NCI-H748 (cell line): ENCODE results near the gene DHRS7C.
A peak's percentile ranks its signal among the peaks of the same experiment; 100 is the strongest.
"Not testable (repeated sequence)": the region's sequence is repeated elsewhere in the genome, so short reads cannot be mapped to it uniquely, and the experiment has no call there.

Experiments used
- DNase-seq: peaks from one replicate; lab custom pipeline; 2025; ENCODE audit not compliant: unreplicated experiment; lab: John Stamatoyannopoulos, UW

DHRS7C gene

DNA sequence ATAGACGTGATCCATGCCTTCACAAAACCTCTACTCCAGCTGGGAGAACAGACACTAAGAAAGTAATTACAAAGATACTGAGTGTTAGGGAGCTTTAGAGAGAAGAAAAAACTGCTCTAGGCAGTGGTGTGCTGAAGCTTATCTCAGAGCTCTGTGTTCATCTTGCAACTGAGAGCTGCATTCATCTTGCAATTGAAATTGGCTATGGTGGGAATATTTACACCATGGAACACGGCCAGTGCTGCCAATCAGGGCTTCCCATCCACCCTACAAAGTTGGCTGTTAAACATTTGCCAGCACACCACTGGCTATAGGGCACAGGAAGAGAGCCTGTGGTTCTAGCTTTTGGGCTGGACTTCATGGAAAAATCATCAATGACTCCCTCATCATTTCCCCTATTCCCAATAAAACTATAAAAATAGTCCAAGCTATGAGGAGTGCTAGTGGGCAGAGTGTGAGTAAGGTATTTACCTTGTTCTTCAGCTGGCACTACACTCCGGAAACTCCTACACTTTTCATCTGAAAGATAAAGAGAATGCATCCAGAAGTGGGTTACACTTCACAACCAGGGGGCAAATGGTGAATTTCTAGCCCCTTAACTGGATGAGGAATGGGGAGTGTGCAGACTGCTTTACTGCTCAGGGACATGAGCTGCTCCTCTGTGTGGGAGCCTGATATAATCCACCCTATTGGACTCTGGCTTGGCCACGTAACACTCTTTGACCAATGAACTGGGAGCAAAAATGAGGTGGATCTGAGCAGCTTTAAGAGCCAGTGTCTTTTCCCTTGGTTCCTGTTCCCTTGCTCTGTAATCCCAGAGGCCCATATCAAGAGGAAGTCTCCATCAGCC, 18.9 kb upstream of the DHRS7C start:
- no peak for DNase-seq

DNA sequence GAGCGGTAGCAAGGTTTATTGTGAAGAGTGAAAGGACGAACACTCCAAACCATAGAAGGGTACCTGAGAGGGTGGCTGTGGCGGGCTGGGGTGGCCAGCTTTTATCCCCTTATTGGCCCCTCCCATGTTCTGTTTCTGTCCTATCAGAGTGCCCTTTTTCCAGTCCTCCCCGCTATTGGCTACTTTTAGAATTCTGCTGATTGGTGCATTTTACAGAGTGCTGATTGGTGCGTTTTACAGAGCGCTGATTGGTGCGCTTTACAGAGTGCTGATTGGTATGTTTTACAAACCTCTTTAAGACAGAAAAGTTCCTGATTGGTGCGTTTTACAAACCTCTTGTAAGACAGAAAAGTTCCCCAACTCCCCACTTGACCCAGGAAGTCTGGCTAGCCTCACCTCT, 18.0 kb upstream of the DHRS7C start:
- no peak for DNase-seq

DNA sequence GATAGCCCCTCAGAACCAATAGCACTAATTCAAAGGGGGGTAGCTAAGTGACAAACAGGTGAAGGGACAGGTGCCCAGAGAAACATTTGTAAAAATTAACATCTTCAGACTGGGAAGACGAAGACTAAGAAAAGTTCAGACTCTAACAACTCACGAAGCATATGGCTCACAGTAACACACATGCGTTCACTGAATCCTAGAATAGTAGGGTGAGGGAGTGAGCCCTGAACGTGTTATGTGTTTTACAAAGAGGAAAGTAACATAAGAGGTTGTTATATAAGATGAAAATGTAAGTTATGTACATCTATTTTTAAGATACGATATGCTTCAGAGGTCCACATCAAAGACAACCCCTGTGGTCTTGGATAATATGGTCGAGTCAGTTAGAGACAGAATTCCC, 15.3 kb upstream of the DHRS7C start:
- no peak for DNase-seq

DNA sequence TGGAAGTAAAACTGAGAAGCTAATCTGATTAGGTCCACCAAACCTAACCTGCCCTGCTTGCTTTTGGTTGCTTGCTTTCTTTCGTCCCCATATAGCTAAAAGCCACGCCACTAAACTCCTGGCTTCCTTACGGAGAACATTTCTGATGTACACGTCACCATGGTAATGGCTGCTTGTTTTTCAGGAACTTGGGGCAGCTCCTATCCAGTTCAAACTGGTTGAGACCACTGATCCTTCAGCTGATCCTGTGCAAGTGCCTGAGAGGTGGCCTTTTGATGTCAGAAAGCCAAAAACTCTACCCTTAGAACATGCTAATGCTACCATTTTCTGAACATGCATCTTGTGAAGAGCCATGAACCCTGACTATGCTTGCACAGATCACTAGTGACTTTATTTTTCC, 14.4 kb upstream of the DHRS7C start:
- no peak for DNase-seq

DNA sequence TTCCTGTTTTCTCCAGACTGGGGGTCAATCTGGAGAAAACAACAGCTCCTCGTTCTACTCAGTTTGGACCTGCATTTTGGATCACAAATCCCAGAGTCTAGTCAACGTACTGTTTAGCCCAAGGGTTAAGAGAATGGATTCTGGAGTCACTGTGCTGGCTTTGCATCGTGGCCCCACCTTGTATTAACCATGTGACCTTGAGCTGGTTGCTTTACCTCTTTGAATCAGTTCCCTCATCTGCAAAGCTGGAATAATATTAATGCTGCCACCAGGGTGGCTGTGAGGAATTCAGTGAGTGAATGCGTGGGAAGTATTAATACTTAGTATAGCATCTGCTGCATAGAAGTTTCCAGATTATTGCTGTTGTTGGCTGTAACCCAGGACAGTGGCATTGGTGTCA, 11.3 kb upstream of the DHRS7C start:
- no peak for DNase-seq

DNA sequence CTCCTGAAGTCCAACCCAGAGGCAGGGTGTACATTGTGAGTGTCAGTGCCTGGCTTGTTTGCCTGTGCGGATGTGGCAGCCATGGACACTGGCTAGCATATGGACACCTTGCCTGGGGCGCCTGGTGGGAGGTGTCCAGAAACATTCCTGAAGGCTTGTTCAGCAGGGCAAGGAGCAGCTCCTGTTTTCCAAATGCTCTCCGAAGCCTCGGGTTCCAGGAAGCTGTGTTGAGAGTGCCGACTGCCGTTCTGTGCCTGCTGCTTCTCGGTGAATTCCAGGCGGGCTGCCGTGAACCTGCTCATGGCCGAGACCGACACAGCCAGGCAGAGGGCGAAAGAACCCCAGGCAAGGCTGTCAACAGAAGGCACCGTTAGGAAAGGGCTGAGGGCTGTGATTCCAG, 10.9 kb upstream of the DHRS7C start:
- no peak for DNase-seq

DNA sequence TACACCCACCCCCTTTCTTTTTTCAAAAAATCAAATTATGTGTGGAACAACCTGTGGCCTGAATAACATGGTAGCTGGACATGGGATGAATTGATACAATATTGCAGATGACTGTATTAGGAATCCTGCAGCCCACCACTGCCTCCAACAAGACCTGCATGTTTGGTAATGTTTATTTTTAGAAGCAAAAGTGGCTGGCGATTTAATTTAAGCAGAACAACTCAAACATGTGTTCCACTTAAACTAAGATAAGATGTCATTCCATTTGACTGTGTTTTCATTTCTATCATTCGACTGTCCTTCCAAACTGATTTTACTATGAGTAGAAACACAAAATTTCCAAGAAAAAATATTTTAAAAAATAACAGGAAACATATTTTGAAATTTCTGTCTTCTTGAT, 10.1 kb upstream of the DHRS7C start:
- no peak for DNase-seq

DNA sequence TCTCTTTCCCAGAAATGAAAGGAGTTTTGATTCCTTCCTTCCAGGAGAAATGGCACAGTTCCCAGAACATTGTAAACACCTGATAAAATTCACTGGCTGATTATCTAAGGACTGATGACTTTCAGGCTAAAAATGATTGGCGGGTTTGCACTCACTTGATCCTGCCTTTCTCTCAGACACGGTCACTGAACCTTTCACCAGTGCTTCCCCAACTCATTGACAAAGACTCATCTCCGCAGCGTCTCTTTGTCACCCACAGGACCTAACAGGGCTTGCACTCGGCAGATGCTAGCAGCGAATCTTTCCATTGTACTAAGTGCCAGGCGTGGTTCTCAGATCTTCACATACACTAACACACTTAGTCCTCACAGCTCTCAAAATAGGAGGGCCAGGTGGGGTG, 7.3 kb upstream of the DHRS7C start:
- DNase-seq = peak; percentile 76

DNA sequence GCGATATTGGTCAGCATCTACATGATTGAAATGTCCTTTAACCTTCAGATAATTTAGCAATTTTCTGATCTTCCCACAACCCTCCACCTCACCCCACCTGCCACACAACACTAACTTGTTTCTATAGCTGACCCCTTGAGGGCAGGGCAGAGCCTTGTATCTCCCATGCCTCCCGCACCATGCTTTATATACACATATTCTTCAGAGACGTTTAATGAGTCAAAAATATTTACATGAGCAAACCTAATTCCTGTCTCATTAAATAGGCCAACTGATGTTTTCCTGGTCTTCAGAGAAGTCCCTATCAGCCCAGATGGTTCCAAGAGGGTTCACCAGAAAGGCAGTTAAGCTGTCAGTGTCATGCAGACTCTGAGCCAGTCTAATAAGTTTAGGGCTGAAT, 6.6 kb upstream of the DHRS7C start:
- DNase-seq = no peak

DNA sequence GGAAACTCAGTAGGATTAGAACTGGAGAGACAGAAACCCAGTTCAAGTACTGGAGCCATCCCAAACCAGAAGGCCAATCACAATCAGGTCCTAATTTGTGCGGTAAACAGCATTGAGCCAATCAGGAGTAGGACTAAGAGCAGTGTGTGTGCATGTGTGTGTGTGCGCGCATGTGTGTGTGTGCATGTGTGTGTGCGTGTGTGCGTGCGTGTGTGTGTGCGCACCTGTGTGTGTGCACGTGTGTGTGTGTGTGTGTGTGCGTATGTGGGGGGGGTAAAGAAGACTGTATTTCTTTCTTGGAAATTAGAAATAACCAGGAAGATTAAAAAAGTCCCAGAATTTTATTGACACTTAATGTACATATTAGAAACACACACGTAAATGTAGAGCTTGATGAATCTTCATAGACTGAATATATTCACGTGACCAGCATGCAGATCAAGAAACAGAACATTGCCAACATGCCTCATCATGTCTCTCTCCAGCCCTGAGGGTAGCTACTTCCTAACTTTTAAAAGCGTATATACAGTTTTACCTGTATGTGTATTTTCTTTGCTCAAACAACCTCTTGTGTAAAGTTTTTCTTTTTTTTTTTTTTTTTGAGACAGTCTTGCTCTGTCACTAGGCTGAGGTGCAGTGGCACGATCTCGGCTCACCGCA, 919 bp upstream of the DHRS7C start:
- no peak for DNase-seq

DNA sequence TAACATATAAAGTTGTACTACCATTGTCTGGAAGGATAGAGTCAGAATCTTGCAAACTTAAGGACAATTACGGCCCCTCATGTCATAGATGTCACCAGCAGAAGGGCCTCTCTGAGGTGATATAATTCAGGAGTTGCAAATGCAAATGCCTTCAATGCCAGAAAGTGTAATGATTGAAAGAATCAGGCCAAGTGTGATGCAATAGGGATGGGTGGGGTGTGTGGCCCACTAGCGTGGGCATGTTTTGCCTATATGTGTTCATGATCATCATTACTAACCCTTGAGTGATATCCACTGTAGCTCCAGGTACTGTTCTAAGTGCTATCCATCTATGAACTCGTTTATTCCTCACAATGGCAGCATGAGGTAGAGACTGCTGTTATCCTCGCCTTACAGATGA, 1.1 kb downstream of the DHRS7C start:
- DNase-seq = no peak

DNA sequence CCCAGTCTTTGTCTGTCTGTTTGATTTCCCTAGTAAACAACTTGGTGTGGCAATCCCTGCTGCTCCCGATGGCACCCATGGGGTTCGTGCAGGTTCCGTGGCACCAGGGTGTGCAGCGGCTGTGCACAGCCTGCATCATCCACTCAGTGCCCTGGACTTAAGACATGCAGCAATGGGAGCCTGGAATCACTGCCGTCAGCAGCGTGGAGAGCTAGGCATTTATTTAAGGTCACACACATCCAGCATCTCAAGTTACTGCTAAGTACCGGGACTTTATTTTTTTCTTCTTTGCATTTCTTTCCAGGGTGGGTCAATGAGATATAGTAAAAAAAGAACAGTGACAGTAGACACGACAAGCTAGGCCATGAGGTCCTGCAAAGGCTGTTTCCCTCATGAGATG, 2.8 kb downstream of the DHRS7C start:
- no peak for DNase-seq

DNA sequence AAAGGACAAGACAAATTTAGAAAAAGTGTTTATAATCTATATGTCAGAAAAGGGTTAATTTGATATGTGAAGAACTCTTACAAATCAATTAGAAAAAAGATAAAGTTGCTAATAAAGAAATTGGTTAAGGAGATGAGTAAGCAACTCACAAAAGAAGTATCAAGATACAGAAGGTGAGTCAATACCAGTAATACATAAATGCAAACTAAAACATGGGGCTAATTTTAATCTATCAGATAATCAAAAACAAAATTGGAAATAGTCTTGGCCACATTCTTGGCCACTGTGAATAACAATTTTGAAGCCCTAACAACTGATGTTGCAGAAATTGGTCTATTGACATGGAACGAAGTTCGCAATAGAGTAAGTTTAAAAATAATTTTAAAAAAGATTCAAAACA, 6.8 kb downstream of the DHRS7C start:
- DNase-seq = no peak

DNA sequence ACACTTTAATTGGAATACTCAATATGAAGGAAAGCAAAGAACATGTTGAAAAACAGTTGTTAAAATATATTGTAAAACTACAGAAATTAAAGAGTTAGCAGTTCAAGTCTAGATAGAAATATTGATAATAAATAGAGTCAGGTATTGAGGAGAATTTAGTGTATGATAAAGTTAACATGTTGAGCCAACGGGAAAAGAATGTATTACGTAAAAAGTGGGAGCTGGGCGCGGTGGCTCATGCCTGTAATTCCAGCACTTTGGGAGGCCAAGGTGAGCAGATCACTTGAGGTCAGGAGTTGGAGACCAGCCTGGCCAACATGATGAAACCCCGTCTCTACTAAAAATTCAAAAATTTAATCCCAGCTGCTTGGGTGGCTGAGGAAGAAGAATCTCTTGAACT, 7.9 kb downstream of the DHRS7C start:
- not testable (repeated sequence) for DNase-seq

DNA sequence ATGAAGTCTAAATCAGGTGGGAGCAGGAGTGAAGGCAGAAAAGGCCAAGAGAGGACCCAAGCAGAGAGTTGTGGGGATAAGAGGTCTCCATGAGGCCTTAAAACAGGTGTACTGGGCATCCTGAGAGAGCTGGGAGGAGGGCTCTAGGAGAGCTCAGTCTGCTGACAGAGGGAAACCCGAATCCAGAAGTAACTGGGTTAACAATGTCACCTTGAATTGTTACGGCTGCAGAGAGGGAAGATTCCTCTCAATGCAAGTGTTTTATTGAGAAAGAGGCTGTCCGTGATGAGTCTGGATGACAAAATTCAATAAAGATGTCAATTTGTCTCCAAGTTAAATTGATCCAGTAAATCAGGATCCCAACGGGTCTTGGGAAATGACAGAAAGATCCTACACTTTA, 8.3 kb downstream of the DHRS7C start:
- no peak for DNase-seq

DNA sequence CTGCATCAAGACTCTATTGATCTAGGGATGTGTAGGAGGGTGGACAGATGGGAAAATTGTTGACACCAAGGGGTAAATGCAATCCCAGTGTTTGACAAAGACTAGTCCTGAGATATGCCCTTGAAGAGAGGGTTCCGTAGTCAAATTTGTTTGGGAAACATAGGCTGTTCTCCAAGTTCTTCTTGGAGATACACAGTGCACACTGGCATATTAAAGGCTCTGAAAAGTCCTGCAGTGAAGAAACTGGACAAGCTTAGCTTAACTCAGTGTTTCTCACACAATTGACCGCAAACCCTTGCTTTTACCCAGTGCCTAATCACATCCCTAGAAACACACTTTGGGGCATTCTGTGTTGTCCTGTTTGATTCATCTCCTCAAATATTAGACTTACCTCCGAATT, 10.8 kb downstream of the DHRS7C start:
- DNase-seq = no peak

DNA sequence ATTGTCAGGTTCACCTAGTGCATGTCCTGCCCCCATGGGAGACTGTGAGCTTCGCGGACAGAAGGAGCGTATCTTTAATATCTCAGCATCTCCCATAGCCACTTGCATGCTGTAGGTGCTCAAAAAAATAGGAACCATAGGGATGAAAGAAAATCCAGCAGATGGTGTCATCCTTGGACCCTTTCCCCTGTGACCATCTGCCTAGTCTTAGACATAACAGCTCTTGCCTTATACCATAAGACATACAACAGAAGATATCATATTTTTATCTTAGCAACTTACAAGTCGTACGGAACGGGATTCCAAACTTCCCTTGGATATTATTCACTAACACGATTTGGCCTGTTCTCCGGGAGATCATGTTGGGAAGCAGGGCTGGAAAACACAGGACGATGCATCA, 14.5 kb downstream of the DHRS7C start:
- no peak for DNase-seq

DNA sequence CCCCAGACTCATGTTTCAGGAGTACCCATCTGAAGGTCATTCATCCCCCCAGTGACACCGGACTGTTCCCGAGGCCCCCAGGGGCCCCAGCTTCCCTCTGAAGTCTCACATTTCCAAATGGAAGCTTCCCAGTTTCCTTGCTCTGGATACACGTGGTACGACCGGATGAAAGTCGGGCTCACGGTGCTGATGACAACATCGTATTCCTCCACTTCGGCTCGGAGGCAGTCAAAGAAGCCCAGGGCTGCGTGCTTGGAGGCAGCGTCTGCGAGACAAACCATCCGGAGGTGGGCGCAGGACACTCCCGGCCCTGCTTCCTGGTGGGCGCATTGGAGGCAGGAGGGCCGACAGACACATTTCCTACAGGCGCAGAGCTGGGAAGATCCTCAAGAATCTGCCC, 18.7 kb downstream of the DHRS7C start:
- no peak for DNase-seq

DNA sequence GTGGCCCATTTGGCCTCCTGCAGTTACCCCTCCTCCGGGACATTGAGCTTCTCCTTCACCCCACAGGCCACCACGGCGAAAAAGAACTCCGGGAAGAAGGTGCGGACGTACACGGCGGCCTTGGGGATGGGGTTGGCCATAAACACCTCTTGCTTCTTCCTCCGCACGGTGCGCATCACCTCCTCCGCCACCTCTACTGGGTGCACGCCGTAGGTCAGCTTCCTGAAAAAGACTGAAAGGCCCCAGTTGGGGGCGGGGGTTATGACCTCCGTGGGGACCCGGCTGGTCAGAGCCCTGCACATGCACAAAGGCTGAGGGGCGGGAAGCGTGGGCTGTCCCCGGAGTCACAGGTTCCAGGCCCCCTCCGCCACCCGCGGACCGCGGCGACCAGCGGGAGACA, 19.9 kb downstream of the DHRS7C start:
- DNase-seq = no peak

DNA sequence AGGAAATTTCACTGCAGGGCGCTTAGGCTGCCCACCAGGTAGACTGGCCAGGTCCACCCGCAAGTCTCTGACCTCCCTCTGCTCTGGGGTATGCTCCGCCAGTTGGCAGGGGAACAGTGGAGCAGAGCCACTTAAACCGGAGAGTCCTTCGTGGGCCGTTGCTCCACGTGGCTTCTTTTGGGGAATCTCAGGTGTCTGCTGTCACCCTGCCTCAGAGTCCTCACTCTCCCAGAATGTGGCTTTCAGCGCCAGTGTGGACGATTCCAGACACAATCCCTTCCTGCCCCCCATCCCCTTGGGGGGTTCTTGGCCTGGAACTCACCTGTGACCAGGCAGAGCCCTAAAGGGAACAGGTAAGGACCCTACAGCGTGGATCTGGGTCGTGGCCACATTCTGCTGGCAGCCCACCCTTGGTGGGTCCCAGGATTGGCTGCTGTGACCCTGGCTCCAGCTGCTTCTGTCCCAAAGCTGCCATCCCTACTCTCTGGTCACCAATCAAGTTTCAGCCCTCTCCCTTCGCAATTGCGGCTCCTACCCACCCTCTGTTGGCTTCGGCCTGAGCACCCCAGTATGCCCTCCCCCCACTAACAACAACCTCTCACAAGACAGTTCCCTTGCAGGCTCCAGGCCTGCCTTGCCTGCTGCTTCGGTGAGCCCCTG, 22.2 kb downstream of the DHRS7C start:
- DNase-seq = no peak

DNA sequence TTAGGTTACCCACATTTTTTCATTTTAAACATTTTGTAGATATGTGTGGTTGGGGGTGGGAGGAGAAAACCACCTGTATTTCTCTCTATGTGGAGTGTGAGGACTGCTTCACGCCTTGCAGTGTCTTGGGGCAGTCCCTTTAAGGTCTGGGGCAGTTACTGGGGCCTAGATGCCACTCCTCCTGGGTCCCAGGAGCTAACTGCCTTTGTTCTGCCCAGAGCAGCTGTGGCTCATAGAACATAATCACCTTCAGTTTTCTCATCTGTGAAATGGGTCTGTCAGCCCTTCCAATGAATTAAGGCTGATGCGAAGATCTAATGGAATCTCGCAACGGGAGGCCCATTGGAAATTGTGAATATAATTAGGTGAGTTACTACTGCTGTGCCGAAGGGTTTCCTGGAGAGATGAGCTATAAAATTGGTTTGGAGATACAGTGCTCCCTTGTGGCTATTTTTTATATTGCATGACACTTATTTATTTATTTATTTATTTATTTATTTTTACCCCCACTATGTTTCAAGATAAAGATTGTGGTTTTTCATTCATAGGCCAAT, 22.9 kb downstream of the DHRS7C start:
- peak; percentile 53 for DNase-seq

DNA sequence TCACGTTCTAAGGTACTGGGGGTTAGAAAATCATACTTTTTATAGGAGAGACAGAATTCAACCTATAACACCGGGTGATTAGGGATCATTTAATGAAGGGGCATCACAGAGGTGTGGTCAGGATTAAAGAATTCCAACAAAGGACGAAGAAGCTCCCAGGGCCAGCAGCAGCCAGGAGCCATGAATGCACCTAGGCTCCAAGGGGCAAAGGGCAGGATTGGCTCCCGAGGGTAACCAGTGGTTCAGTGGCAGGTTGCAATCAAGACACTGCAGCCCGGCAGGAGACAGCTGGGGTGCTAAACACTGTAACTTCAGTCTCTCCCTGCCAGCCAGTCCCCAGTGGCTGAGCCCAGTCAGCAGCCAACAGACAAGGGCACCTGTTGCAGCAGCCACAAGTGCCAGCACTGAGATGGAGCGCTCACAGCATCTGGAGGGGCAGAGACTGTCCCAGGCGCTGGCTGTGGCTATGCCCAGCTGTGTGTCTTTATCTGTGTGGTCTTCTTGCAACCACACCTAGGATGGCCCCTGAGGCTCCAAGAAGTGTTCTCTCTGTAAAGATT, 23.9 kb downstream of the DHRS7C start:
- DNase-seq = no peak
